K562 (cell line): ENCODE measurements around the gene OXSR1. TPM values are rescaled to one million over a fixed set of nuclear protein-coding genes. Genes with fewer than 3 reads are reported as not detected.
A peak's percentile ranks its signal among the peaks of the same experiment; 100 is the strongest.

Source experiments
- ATAC-seq: fragments of 200-7000 bp; cut with Tn5 transposase; 3 replicates; pipeline ENCODE4 v1.9.1; 2020; ENCODE audit warnings: moderate library complexity
- BruUV-seq: library from RNA; stranded (reverse); fragments of 400-500 nt; replicated peaks from 2 replicates; lab custom pipeline; 2021; lab: Mats Ljungman, UMichigan
- CTCF ChIA-PET: fragments of 300-600 bp; formaldehyde crosslinking; extraction: SDS; loops from one replicate; lab custom pipeline; 2021; ENCODE audit warnings: low intra/inter-chr PET ratio; lab: Yijun Ruan, JAX
- POLR2A ChIA-PET: fragments of 300-600, 350-650 bp; sonication (Branson Sonifier 250); formaldehyde crosslinking; extraction: SDS; loops from one replicate; lab custom pipeline; 2021; ENCODE audit warnings: antibody characterized with exemption, inconsistent platforms; lab: Yijun Ruan, JAX
- DNase-seq, 4 experiments: peaks; one replicate each; pipeline versions ENCODE4 v3.0.0 to v3.0.0-alpha.2; 2011 to 2018; ENCODE audit warnings: low spot score in 3 of 4, mixed read lengths in 3 of 4; ENCODE audit errors: extremely low read depth in 1 of 4
- FAIRE-seq: peaks from 2 replicates; lab custom pipeline; 2011; peaks lifted over from hg19 to GRCh38; lab: Jason Lieb, UNC
- H2AFZ ChIP-seq: 2 replicates; pipeline ENCODE4 v1.6.0; 2011; ENCODE audit warnings: low read depth, low read length, control low read depth, inconsistent platforms
- H3K27ac ChIP-seq: fragments of 200-600 bp; 3 replicates; pipeline ENCODE4 v1.8.0; 2011; ENCODE audit warnings: low read depth, mild to moderate bottlenecking, control low read depth, inconsistent platforms, low read length, moderate library complexity, mixed read lengths; ENCODE audit errors: extremely low read depth
- H3K27me3 ChIP-seq, 2 experiments: fragments of 300-600 bp in 1 of 2; 2 replicates in 1 of 2; 3 replicates in 1 of 2; pipeline versions ENCODE4 v1.6.0 to v1.8.0; 2011; ENCODE audit warnings: inconsistent platforms in 2 of 2, low read length in 2 of 2, mild to moderate bottlenecking in 1 of 2, mixed read lengths in 1 of 2, moderate library complexity in 1 of 2; ENCODE audit not compliant: control insufficient read depth in 2 of 2, insufficient read depth in 2 of 2
- H3K36me3 ChIP-seq: fragments of 300-600 bp; 3 replicates; pipeline ENCODE4 v1.8.0; 2011; ENCODE audit warnings: mild to moderate bottlenecking, low read length, inconsistent platforms; ENCODE audit not compliant: control insufficient read depth, insufficient read depth
- H3K4me1 ChIP-seq, 2 experiments: fragments of 200-600 bp in 1 of 2; replicated peaks in 1 of 2; 2 replicates in 1 of 2; 3 replicates in 1 of 2; pipeline versions ENCODE4 v1.5.1 to v1.8.0; 2011; ENCODE audit warnings: inconsistent platforms in 2 of 2, low read length in 2 of 2, mild to moderate bottlenecking in 1 of 2, mixed read lengths in 1 of 2, moderate library complexity in 1 of 2; ENCODE audit not compliant: control insufficient read depth in 2 of 2, insufficient read depth in 2 of 2
- H3K4me2 ChIP-seq: 2 replicates; pipeline ENCODE4 v1.6.1; 2011; ENCODE audit warnings: low read length, control low read depth, inconsistent platforms, mixed read lengths; ENCODE audit not compliant: insufficient read depth
- H3K4me3 ChIP-seq: fragments of 200-600 bp; sonication (generic), shearing (Covaris generic); 2 replicates; pipeline ENCODE4 v1.5.1; 2016; ENCODE audit warnings: control low read depth, inconsistent platforms
- H3K79me2 ChIP-seq: fragments of 200-600 bp; 3 replicates; pipeline ENCODE4 v1.8.0; 2011; ENCODE audit warnings: low read length, inconsistent platforms; ENCODE audit not compliant: control insufficient read depth, insufficient read depth
- H3K9ac ChIP-seq, 2 experiments: 2 replicates each; pipeline versions ENCODE4 v1.6.0 to v1.6.1; 2011; ENCODE audit warnings: low read depth in 2 of 2, low read length in 2 of 2, control low read depth in 1 of 2, inconsistent platforms in 1 of 2, mild to moderate bottlenecking in 1 of 2, mixed read lengths in 1 of 2; ENCODE audit not compliant: insufficient read depth in 1 of 2
- H3K9me1 ChIP-seq: one replicate; pipeline ENCODE4 v1.6.0; 2011; ENCODE audit warnings: inconsistent platforms, mild to moderate bottlenecking, low read length, moderate library complexity; ENCODE audit not compliant: control insufficient read depth, insufficient read depth
- H3K9me3 ChIP-seq: replicated peaks from 2 replicates; pipeline ENCODE4 v1.5.1; 2011; ENCODE audit warnings: low read depth, low read length, inconsistent platforms; ENCODE audit not compliant: control insufficient read depth, insufficient read depth
- H4K20me1 ChIP-seq: replicated peaks from 2 replicates; pipeline ENCODE4 v1.6.1; 2011; ENCODE audit warnings: low read length, inconsistent platforms, mixed read lengths; ENCODE audit not compliant: control insufficient read depth, insufficient read depth
- BRF1 ChIP-seq: IDR thresholded peaks from 3 replicates; pipeline ENCODE4 v1.6.1; 2011; ENCODE audit warnings: borderline replicate concordance, mild to moderate bottlenecking; ENCODE audit not compliant: insufficient read length; ENCODE audit errors: extremely low read depth
- GATAD2B ChIP-seq: fragments of 450-650 bp; IDR thresholded peaks from 2 replicates; pipeline ENCODE4 v1.6.1; 2017; ENCODE audit warnings: mild to moderate bottlenecking, borderline replicate concordance
- HSF4 ChIP-seq: fragments of 250-450 bp; sonication (Bioruptor Pico); IDR thresholded peaks from 2 replicates; pipeline ENCODE4 v2.1.2; 2022; ENCODE audit warnings: mild to moderate bottlenecking, moderate library complexity, borderline replicate concordance
- POLR2AphosphoS2 ChIP-seq: IDR thresholded peaks from 2 replicates; pipeline ENCODE4 v1.6.1; 2012; ENCODE audit warnings: low read length, improper control_type of control experiment
- PTRF ChIP-seq: fragments of 450-650 bp; IDR thresholded peaks from 2 replicates; pipeline ENCODE4 v1.6.1; 2016; ENCODE audit warnings: mild to moderate bottlenecking, missing genetic modification characterization, missing compliant biosample characterization
- SREBF1 ChIP-seq: fragments of 150-350 bp; IDR thresholded peaks from 2 replicates; pipeline ENCODE4 v1.6.1; 2014; ENCODE audit warnings: antibody characterized with exemption, low read depth, low read length, borderline replicate concordance
- ZNF134 ChIP-seq: fragments of 250-450 bp; sonication (Bioruptor Pico); conservative IDR thresholded peaks from 2 replicates; pipeline ENCODE4 v1.4.0; 2020
- ZNF253 ChIP-seq: fragments of 250-450 bp; sonication (Bioruptor Pico); conservative IDR thresholded peaks from 2 replicates; pipeline ENCODE4 v1.6.1; 2021; ENCODE audit warnings: mild to moderate bottlenecking
- WGBS: fragments of 100-300 bp; shearing (Covaris generic); methylation state at CpG from one replicate; pipeline ENCODE4 v1.1.6; 2016; ENCODE audit warnings: low coverage, mixed read lengths; ENCODE audit not compliant: insufficient coverage; ENCODE audit errors: missing lambda C conversion rate; 5-methylcytosine and 5-hydroxymethylcytosine counted together
- in situ Hi-C: fragments of 300-500 bp; cut with MboI; formaldehyde crosslinking; loops from 4 replicates; pipeline ENCODE4 v1.15.0; 2018; ENCODE audit warnings: inconsistent platforms, mixed read lengths
- intact Hi-C: fragments of 100-400 bp; cut with micrococcal nuclease; formaldehyde crosslinking; loops from 2 replicates; pipeline ENCODE4 v1.14.2; 2022
- polyA plus RNA-seq, 8 experiments: library from polyadenylated mRNA; depleted of rRNA in 4 of 8; stranded (reverse) in 5 of 8; unstranded in 3 of 8; fragments of >200 nt; fragmentation: Nextera tagmentation in 2 of 8; fragmentation: Illumina TruSeq in 1 of 8; extraction: Ambion mirVana in 2 of 8; extraction: Trizol in 1 of 8; gene quantifications; 2 replicates each; pipeline versions ENCODE4 v1.2.1 to v1.2.3, GENCODE V29; 2011 to 2014; ENCODE audit warnings: inconsistent platforms in 1 of 8, missing spikeins in 1 of 8
- total RNA-seq, 7 experiments: library from RNA; depleted of rRNA in 6 of 7; stranded (reverse); fragments of >200 nt in 6 of 7; fragmentation: Illumina TruSeq in 2 of 7; extraction: Trizol in 2 of 7; gene quantifications; 2 replicates each; pipeline versions ENCODE4 v1.2.1 to v1.2.3, GENCODE V29; 2011 to 2021; ENCODE audit warnings: low replicate concordance in 1 of 7

OXSR1 gene
- total and polyA plus RNA-seq, 9 of the 15 experiments (the other 6 are each of a cell fraction or from before 2014, with no cell fraction given): 15.7 to 87.6 (median 48.7) TPM

DNA sequence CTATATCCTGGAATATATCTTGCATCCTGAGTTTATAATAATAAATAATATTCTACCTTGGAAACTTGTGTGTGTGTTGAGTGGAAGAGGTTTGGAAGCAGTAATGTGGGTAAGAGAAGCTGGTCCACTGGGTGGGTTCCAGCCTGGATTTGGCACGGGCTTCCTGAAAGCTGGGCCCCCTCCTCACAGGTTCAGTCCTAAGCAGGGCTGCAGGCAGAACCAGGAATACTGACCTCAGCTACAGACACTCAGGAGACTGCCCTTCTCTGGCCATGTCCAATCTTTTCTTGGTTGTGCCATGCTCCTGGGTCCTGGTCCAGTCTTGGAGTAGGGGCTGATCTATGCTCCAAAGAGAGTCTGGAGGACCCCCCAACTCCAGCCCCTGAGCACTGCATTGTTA is 22.4 kb upstream of the OXSR1 start:
- intact Hi-C loops (no loop called here), in situ Hi-C loops (no loop called here)
- Histone ChIP-seq H3K9ac (no peak overlapping the region), H4K20me1 (no peaks in the 10 kb centered on the region), H3K79me2 (peaks cover 20% of the 10 kb centered on the region), H3K4me1 (peaks cover 12 to 22% of the 10 kb centered on the region in 2 experiments; a peak in 4 of 5 replicates), H3K4me2 (no peak overlapping the region), H2AFZ (no peak overlapping the region), H3K4me3 (no peak overlapping the region), H3K9me1 (no peaks in the 10 kb centered on the region), H3K36me3 (peaks cover 26% of the 10 kb centered on the region; the same call in 2 of the 3 replicates), H3K27me3 (no peaks in the 10 kb centered on the region; a peak in 1 of 5 replicates), H3K27ac (no peak overlapping the region), H3K9me3 (no peaks in the 10 kb centered on the region)
- ATAC-seq: no peak
- FAIRE-seq: no peak
- CTCF ChIA-PET: no interaction called here
- BruUV-seq: no TSS peak
- TF ChIP-seq ZNF253 (CRISPR knock-in tag) (no peak), POLR2AphosphoS2 (0 out of 2 replicates have a peak, but pooled peaks have one; percentile 47), ZNF134 (CRISPR knock-in tag) (no peak), GATAD2B (no peak), HSF4 (CRISPR knock-in tag) (no peak), PTRF (no peak)
- POLR2A ChIA-PET: interaction anchor here (1.2 to 3.7 kb wide), 4 partner anchors 10 to 22 kb away, joined by 3 to 17 read pairs (median 12); partner anchors contain the start of gene OXSR1
- 19% methylated on average over 1 of the region's 1 CpG for WGBS
- DNase-seq: no peak

DNA sequence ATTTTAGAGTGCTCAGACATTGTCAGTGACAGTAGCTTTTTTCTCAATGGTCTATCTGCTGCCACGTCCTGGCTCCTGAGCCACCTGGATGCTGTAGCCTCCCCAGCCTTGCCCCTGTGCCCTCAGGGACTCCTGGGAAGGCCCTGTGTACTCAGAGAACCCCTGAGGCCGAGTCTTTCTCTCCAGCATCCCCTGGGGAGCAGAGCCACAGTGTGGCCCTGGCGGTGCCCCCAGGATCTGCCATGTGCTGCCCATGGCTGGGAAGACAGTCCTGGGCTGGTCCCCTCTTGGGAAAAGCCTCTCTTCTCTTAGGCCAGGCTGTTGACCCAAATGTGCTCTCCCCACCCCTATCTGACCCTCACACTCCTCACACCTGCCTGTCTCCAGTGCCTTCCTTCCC is 21.8 kb upstream of the OXSR1 start:
- Histone ChIP-seq H3K9ac (peak overlapping the region in 1 of 2 experiments; percentile 74; a peak in 2 of 4 replicates), H3K4me2 (no peak overlapping the region), H2AFZ (no peak overlapping the region; the same call in 1 of the 2 replicates), H3K9me3 (no peaks in the 10 kb centered on the region), H3K4me1 (peaks cover 8 to 16% of the 10 kb centered on the region in 2 experiments; a peak in 4 of 5 replicates), H3K27ac (no peak overlapping the region), H3K79me2 (peaks cover 16% of the 10 kb centered on the region), H3K36me3 (peaks cover 26% of the 10 kb centered on the region; the same call in 2 of the 3 replicates), H4K20me1 (no peaks in the 10 kb centered on the region), H3K9me1 (no peaks in the 10 kb centered on the region), H3K27me3 (no peaks in the 10 kb centered on the region; a peak in 1 of 5 replicates), H3K4me3 (no peak overlapping the region)
- ATAC-seq: no peak
- no TSS peak for BruUV-seq
- intact Hi-C loops (no loop called here), in situ Hi-C loops (no loop called here)
- 24% methylated on average over 3 of the region's 3 CpGs for WGBS
- CTCF ChIA-PET: no interaction called here
- DNase-seq: no peak
- POLR2A ChIA-PET: interaction anchor here (2.1 to 3.7 kb wide), 3 partner anchors 10 to 22 kb away, joined by 9 to 17 read pairs (median 14); partner anchors contain the start of gene OXSR1
- TF ChIP-seq SREBF1 (no peak), BRF1 (no peak)
- FAIRE-seq: no peak
